ENCODE data around the gene MLX.
"Not testable (repeated sequence)": the region's sequence is repeated elsewhere in the genome, so short reads cannot be mapped to it uniquely, and the experiment has no call there.

The MLX gene

DNA sequence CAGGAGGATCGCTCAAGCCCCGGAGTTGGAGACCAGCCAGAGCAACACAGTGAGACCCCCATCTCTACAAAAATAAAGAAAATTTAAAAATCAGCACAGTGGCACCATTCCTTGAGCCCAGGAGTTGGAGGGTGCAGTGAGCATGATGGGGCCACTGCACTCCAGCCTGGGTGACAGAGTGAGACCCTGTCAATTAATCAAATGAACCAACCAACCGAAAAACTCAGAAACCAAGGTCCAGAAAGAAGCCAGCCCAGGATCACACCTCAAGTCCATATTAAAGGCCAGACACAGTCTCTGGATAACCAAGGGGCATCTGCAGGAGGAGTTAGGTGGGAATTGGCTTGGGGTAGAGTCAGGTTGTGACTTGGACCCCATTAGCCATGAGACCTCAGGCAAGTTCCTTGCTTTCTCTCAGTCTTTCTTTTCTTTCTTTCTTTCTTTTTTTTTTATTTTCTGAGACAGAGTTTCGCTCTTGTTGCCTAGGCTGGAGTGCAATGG lies 11.7 kb upstream of the MLX start:
- Histone ChIP-seq H3K27ac (ENCODE audit: low read length, poor library complexity, severe bottlenecking) (peak overlapping the region; percentile 93), H2AFZ (ENCODE audit: low read depth, low read length) (peak overlapping the region; percentile 72), H2AK5ac (ENCODE audit: low read length, severe bottlenecking) (peak overlapping the region; percentile 97), H3K79me1 (replicated peaks; ENCODE audit: low read length, poor library complexity, severe bottlenecking) (peaks cover 10% of the 10 kb centered on the region), H3K27me3 (ENCODE audit: control insufficient read depth in 1 of 2, insufficient read depth in 1 of 2, low read length in 2 of 2) (no peaks in the 10 kb centered on the region), H3K4ac (ENCODE audit: low read depth in 1 of 2, low read length in 2 of 2) (peak overlapping the region in 1 of 2 experiments; percentile 75), H3K18ac (ENCODE audit: low read depth in 1 of 2, low read length in 2 of 2) (peak overlapping the region; percentile 96 to 99), H2BK12ac (ENCODE audit: low read length in 2 of 2) (peak overlapping the region in 1 of 2 experiments; percentile 66), H3K4me2 (ENCODE audit: low read length, poor library complexity, severe bottlenecking) (peak overlapping the region; percentile 96), H3K36me3 (ENCODE audit: control insufficient read depth in 1 of 2, insufficient read depth in 2 of 2, low read depth in 1 of 2, low read length in 2 of 2) (peaks cover 3 to 15% of the 10 kb centered on the region in 2 experiments), H2BK120ac (ENCODE audit: low read depth, low read length) (no peak overlapping the region), H3K9ac (ENCODE audit: low read length) (peak overlapping the region; percentile 97), H3K23ac (ENCODE audit: low read length in 2 of 2) (peak overlapping the region in 1 of 2 experiments; percentile 91), H3K9me3 (ENCODE audit: control insufficient read depth, low read length) (no peaks in the 10 kb centered on the region), H3K4me3 (ENCODE audit: insufficient read depth in 1 of 2, low read depth in 1 of 2, low read length in 2 of 2) (peak overlapping the region; percentile 74 to 95), H4K8ac (ENCODE audit: low read length) (peak overlapping the region; percentile 93), H3K14ac (ENCODE audit: low read length in 2 of 2) (peak overlapping the region in 1 of 2 experiments; percentile 85), H2BK5ac (ENCODE audit: low read depth, low read length, poor library complexity, severe bottlenecking) (no peak overlapping the region), H4K91ac (ENCODE audit: low read length) (no peak overlapping the region), H3K4me1 (ENCODE audit: control insufficient read depth, insufficient read depth, low read depth, low read length) (peaks cover 20% of the 10 kb centered on the region), H2BK15ac (ENCODE audit: low read depth, poor library complexity, severe bottlenecking) (no peak overlapping the region)
- WGBS: 32% methylated on average over 3 of the region's 4 CpGs
- DNase-seq: no peak

DNA sequence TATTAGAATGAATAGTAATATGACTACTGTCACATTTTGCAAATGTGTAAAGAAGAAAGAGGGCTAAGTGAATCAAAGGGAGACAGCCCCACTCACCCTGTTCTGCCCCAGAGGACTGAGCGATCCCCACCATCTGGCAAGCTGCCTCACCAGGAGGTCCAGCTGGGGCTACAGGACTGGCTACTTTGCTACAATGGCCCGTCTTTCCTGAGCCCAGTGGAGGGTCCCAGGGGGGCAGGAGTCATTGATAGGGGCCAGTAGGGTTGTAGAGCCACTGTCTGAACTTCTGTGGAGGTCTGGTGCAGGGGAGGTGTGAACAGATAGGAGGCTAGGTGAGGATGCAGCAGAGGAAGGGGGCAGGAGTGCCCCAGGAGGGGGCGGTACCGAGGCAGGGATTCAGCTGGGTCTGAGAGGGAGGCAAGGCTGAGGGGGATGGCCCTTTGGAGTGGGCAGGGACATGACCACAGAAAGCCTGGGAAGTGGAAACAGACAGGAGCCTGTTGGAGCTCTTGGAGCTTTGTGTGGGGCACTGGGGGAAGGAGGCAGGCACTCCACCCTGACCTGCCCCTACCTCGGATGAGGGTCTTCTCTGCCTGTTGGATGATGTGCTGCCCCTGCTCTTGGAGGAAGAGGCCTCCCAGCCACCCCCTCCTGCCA lies 10.8 kb upstream of the MLX start:
- 48% methylated on average over 5 of the region's 5 CpGs for WGBS
- H3K27me3 ChIP-seq (ENCODE audit: control insufficient read depth in 1 of 2, insufficient read depth in 1 of 2, low read length in 2 of 2); H3K27ac ChIP-seq (ENCODE audit: low read length, poor library complexity, severe bottlenecking): not testable (repeated sequence)

GRCh38 chr17:42559075-42559474 lies 7.8 kb upstream of the MLX start:
- no peak overlapping the region for H2BK120ac ChIP-seq (ENCODE audit: low read depth, low read length)
- H3K4me3 ChIP-seq (ENCODE audit: insufficient read depth in 1 of 2, low read depth in 1 of 2, low read length in 2 of 2): no peak overlapping the region
- WGBS: 90% methylated on average over 6 of the region's 6 CpGs

More for the DNA sequence above, 10.8 kb upstream of the MLX start:
- Histone ChIP-seq H4K91ac (ENCODE audit: low read length) (peak overlapping the region; percentile 27), H3K36me3 (ENCODE audit: control insufficient read depth in 1 of 2, insufficient read depth in 2 of 2, low read depth in 1 of 2, low read length in 2 of 2) (peaks cover 3 to 15% of the 10 kb centered on the region in 2 experiments), H3K79me1 (replicated peaks; ENCODE audit: low read length, poor library complexity, severe bottlenecking) (peaks cover 10% of the 10 kb centered on the region), H3K4me1 (ENCODE audit: control insufficient read depth, insufficient read depth, low read depth, low read length) (peaks cover 20% of the 10 kb centered on the region)
- not testable (repeated sequence) for H2BK12ac ChIP-seq (ENCODE audit: low read length in 2 of 2); H2AFZ ChIP-seq (ENCODE audit: low read depth, low read length); H2AK5ac ChIP-seq (ENCODE audit: low read length, severe bottlenecking); H3K9ac ChIP-seq (ENCODE audit: low read length); H4K8ac ChIP-seq (ENCODE audit: low read length); H2BK15ac ChIP-seq (ENCODE audit: low read depth, poor library complexity, severe bottlenecking); H2BK120ac ChIP-seq (ENCODE audit: low read depth, low read length); H3K4ac ChIP-seq (ENCODE audit: low read depth in 1 of 2, low read length in 2 of 2); H3K18ac ChIP-seq (ENCODE audit: low read depth in 1 of 2, low read length in 2 of 2); H3K4me2 ChIP-seq (ENCODE audit: low read length, poor library complexity, severe bottlenecking); H3K4me3 ChIP-seq (ENCODE audit: insufficient read depth in 1 of 2, low read depth in 1 of 2, low read length in 2 of 2); H3K9me3 ChIP-seq (ENCODE audit: control insufficient read depth, low read length); H2BK5ac ChIP-seq (ENCODE audit: low read depth, low read length, poor library complexity, severe bottlenecking); H3K14ac ChIP-seq (ENCODE audit: low read length in 2 of 2); H3K23ac ChIP-seq (ENCODE audit: low read length in 2 of 2)
- DNase-seq: peak; percentile 46

DNA sequence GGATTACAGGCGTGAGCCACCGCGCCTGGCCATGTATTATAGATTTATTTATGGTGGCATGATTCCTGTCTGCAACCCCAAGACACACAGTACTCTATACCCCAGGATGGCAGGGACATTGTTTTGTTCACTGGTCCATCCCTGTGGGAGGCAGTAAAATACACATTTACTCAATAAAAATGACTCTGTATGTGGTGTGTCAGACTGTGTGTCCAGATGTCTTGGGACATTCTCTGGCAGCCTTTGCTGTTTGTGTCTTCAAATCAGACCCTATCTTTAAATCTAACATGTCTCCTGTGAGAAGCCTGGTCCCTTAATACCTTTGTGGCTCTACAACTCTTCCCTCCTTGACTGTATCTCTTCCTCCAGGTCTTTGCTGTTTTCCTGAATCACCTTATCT lies 6.7 kb upstream of the MLX start:
- no peak for DNase-seq
- Histone ChIP-seq H2BK15ac (ENCODE audit: low read depth, poor library complexity, severe bottlenecking) (no peak overlapping the region), H2BK120ac (ENCODE audit: low read depth, low read length) (no peak overlapping the region), H3K4me3 (ENCODE audit: insufficient read depth in 1 of 2, low read depth in 1 of 2, low read length in 2 of 2) (no peak overlapping the region), H3K4ac (ENCODE audit: low read depth in 1 of 2, low read length in 2 of 2) (no peak overlapping the region), H3K27ac (ENCODE audit: low read length, poor library complexity, severe bottlenecking) (no peak overlapping the region), H3K79me1 (replicated peaks; ENCODE audit: low read length, poor library complexity, severe bottlenecking) (peaks cover 14% of the 10 kb centered on the region), H3K14ac (ENCODE audit: low read length in 2 of 2) (no peak overlapping the region), H2AK5ac (ENCODE audit: low read length, severe bottlenecking) (no peak overlapping the region), H4K8ac (ENCODE audit: low read length) (no peak overlapping the region), H4K91ac (ENCODE audit: low read length) (no peak overlapping the region), H2BK5ac (ENCODE audit: low read depth, low read length, poor library complexity, severe bottlenecking) (no peak overlapping the region), H3K4me1 (ENCODE audit: control insufficient read depth, insufficient read depth, low read depth, low read length) (peaks cover 36% of the 10 kb centered on the region), H2BK12ac (ENCODE audit: low read length in 2 of 2) (no peak overlapping the region), H3K9me3 (ENCODE audit: control insufficient read depth, low read length) (no peaks in the 10 kb centered on the region), H3K9ac (ENCODE audit: low read length) (peak overlapping the region; percentile 28), H3K18ac (ENCODE audit: low read depth in 1 of 2, low read length in 2 of 2) (no peak overlapping the region), H3K23ac (ENCODE audit: low read length in 2 of 2) (no peak overlapping the region), H3K27me3 (ENCODE audit: control insufficient read depth in 1 of 2, insufficient read depth in 1 of 2, low read length in 2 of 2) (no peaks in the 10 kb centered on the region), H3K4me2 (ENCODE audit: low read length, poor library complexity, severe bottlenecking) (no peak overlapping the region), H3K36me3 (ENCODE audit: control insufficient read depth in 1 of 2, insufficient read depth in 2 of 2, low read depth in 1 of 2, low read length in 2 of 2) (peaks cover 19 to 24% of the 10 kb centered on the region in 2 experiments), H2AFZ (ENCODE audit: low read depth, low read length) (no peak overlapping the region)
- WGBS: no CpG with 5 or more reads among the region's 3 CpGs

More at GRCh38 chr17:42559075-42559474, 7.8 kb upstream of the MLX start:
- H3K36me3 ChIP-seq (ENCODE audit: control insufficient read depth in 1 of 2, insufficient read depth in 2 of 2, low read depth in 1 of 2, low read length in 2 of 2): peaks cover 8 to 13% of the 10 kb centered on the region in 2 experiments
- H3K23ac ChIP-seq (ENCODE audit: low read length in 2 of 2): no peak overlapping the region
- no peak overlapping the region for H3K4ac ChIP-seq (ENCODE audit: low read depth in 1 of 2, low read length in 2 of 2)
- no peak for DNase-seq
- H2BK15ac ChIP-seq (ENCODE audit: low read depth, poor library complexity, severe bottlenecking): no peak overlapping the region
- H2BK12ac ChIP-seq (ENCODE audit: low read length in 2 of 2): no peak overlapping the region
- H3K18ac ChIP-seq (ENCODE audit: low read depth in 1 of 2, low read length in 2 of 2): no peak overlapping the region
- H4K8ac ChIP-seq (ENCODE audit: low read length): no peak overlapping the region
- peaks cover 7% of the 10 kb centered on the region for H3K79me1 ChIP-seq (replicated peaks; ENCODE audit: low read length, poor library complexity, severe bottlenecking)
- H3K4me2 ChIP-seq (ENCODE audit: low read length, poor library complexity, severe bottlenecking): no peak overlapping the region
- no peak overlapping the region for H2BK5ac ChIP-seq (ENCODE audit: low read depth, low read length, poor library complexity, severe bottlenecking)
- no peak overlapping the region for H4K91ac ChIP-seq (ENCODE audit: low read length)
- no peak overlapping the region for H2AK5ac ChIP-seq (ENCODE audit: low read length, severe bottlenecking)
- no peak overlapping the region for H2AFZ ChIP-seq (ENCODE audit: low read depth, low read length)
- no peak overlapping the region for H3K9ac ChIP-seq (ENCODE audit: low read length)
- no peaks in the 10 kb centered on the region for H3K9me3 ChIP-seq (ENCODE audit: control insufficient read depth, low read length)
- no peaks in the 10 kb centered on the region for H3K27me3 ChIP-seq (ENCODE audit: control insufficient read depth in 1 of 2, insufficient read depth in 1 of 2, low read length in 2 of 2)
- H3K27ac ChIP-seq (ENCODE audit: low read length, poor library complexity, severe bottlenecking): no peak overlapping the region
- no peak overlapping the region for H3K14ac ChIP-seq (ENCODE audit: low read length in 2 of 2)
- peaks cover 28% of the 10 kb centered on the region for H3K4me1 ChIP-seq (ENCODE audit: control insufficient read depth, insufficient read depth, low read depth, low read length)
